ENCODE data around the gene MEG3.
"Not testable (repeated sequence)": the region's sequence is repeated elsewhere in the genome, so short reads cannot be mapped to it uniquely, and the experiment has no call there.

MEG3 gene

DNA sequence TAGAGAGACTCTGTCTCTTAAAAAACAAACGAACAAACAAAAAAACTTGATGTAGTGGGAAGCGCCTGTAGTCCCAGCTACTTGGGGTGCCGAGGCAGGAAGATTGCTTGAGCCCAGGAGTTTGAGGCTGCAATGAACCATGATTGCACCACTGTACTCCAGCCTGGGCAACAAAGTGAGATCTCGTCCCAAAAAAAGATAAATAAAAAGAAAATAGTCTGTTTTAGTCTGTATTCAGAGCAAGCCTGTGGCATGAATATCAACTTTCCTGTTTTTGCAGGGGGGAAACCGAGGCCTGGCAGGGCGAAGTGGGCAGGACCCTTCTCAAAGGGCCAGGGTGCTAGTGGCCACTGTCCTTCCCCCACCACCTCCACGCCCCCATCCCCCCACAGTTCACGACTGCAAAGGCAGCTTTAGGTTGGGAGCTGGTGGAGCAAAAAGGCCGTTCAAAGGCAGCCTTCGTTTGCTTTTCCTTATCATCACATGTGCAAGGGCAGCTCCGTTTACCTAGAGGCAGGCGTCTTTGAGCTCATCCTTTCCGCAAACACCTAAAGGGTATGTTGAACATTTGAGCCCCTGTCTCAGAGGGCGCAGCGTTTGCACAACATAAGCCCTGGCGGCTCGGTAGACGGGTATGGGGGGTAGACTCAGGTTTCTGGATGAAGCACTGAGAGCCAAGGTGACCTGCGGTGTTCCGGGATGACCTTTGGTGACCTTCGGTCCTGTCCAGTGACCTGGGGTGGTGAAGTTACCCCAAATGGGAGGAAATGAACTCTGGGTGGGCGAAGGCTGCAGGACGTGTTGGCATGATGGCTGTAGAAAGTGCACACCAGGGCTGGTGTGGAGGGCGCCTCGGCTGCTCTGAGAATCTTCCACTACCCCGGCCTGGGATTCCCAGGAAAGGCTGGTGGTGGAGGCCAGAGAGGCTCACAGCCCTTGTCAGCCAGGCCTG lies 8.7 kb upstream of the MEG3 start:
- no peak for DNase-seq

DNA sequence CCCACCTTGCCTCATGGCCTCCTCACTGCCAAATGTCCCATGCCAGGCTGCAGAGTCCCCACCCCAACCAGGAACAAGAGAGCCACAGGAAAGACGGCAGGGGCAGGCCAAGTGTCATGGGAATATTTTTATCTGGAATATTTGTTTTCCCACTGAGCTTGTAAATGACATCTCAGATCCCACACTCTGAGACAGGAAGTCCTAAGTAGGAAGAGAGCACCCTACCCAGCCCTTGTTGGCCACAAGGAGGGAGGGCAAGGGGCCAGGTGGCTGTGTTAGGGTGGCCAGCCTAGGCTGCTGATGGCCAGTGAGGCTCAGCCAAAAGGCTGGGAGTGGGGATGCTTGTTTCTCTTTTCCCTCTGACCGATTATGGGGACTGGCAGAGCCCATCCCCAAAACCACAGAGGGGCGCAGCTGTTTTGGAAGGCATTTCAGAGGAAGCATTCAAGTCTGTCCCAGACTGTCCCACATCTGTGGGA lies 7.7 kb upstream of the MEG3 start:
- DNase-seq = no peak

DNA sequence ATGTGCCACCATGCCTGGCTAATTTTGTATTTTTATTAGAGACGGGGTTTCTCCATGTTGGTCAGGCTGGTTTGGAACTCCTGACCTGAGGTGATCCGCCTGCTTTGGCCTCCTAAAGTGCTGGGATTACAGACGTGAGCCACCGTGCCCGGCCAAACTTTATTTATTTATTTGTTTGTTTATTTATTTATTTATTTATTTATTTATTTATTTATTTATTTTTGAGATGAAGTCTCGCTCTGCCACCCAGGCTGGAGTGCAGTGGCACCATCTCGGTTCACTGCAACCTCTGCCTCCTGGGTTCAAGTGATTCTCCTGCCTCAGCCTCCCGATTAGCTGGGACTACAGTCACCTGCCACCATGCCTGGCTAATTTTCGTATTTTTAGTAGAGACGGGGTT lies 7.0 kb upstream of the MEG3 start:
- not testable (repeated sequence) for DNase-seq

DNA sequence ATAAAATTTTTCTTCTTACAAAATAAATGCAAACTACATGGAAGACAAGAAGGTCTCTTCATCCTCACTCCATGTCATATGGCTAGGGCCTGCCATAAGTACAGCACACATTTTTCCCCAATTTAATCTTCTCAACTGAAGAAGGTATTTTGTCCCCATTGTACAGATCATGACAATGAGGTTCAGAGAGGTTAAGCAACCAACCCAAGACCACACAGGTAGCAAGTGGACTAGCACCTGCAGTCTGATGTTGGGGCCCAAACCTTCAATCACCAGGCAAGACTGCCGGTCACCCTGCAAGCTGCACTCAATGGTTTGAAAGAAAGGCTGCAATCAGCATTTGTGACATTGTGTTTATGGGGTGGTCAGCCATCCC lies 6.5 kb upstream of the MEG3 start:
- no peak for DNase-seq

DNA sequence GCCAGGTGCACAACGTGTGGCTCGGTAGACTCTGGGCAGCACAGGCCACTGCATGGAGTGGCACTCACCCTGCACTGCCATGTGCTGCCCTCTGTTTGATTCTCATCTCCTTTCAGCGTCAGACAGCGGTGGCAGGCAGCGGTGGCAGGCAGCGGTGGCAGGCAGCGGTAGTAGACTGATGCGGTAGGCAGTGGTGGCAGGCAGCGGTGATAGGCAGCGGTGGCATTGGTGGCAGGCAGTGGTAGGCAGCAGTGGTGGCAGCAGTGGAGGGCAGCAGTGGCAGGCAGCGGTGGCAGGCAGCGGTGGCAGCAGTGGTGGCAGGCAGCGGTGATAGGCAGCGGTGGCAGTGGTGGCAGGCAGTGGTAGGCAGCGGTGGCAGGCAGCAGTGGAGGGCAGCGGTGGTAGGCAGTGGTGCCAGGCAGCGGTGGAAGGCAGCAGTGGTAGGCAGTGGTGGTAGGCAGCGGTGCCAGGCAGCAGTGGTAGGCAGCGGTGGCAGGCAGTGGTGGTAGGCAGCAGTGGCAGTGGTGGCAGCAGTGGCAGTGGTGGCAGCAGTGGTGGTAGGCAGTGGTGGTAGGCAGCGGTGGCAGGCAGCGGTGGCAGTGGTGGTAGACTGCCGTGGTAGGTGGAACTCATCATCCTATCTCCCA lies 6.0 kb upstream of the MEG3 start:
- no peak for DNase-seq

DNA sequence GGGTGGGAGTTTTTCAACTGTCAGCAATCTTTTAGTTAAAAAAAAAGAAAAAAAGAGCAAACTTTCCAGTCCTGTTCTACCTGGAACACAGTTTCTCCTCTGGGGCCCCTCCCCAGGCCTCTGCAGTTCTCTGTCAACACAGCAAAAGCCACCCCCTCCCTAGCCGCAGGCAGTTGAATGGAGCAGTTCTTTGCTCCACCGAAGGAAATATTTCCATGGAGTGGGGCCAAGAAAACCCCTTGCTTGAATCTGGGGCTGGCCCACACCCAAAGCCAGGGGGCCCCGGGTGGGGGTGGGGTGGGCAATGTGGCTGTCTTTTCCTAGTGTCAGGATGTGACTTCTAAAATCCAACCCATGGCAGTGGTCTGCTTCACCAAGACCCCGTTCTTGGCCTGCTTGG lies 5.0 kb upstream of the MEG3 start:
- no peak for DNase-seq

DNA sequence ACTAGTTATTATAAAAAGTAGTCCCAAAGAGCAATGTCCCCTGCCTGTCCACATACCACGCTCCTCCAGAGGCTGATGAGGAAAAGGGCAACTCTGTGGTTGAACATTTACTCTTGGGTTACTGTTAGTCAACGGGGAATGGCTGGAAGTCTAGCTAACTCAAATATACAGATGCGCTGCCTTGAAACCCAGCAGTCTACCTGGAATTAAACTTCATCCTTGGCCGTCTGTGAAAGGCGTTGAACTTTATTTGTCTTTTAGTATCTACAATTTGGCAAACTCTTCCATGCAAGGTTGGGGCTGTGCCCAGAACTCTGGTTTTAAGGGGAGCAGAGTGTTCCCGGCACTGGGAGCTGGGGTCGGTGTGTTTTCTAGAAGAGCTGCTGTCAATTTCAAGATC lies 3.9 kb upstream of the MEG3 start:
- DNase-seq = no peak

DNA sequence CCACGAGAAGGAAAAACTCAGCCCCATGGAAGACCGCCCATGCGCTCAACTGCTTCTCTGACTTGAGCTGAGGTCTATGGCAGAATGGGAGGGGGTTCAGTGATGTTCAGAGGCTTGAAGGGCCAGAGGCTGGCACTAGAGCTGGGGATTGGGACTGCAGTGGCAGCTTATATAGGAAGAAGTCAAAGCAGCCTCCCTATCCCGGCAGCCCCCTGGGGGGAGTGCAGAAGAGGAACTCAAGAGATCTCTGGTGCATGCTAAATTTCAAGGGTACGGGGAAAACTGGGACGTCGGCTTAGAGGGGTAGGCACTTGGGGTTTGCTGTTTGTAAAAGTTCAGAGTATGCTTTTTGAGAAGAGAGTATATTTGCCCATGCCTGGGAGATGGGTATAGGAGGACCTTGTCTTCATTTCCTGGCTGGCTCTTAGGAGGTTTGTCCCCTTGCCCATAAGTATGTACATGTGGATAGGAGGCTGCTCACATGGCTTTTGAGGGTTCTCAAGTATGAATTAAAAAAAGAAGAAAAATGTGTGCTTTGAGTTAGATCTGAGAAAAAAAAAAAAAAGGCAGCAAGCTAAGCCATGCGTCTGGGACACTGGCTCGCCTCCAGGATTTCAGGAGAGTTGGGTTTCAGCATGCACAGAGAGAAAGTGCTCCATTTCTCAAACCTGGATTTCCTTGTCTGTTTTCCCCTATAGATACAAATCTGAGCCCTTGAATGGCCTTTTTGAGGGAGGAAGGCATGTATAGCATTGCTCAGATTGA lies 3.2 kb upstream of the MEG3 start:
- DNase-seq = no peak

DNA sequence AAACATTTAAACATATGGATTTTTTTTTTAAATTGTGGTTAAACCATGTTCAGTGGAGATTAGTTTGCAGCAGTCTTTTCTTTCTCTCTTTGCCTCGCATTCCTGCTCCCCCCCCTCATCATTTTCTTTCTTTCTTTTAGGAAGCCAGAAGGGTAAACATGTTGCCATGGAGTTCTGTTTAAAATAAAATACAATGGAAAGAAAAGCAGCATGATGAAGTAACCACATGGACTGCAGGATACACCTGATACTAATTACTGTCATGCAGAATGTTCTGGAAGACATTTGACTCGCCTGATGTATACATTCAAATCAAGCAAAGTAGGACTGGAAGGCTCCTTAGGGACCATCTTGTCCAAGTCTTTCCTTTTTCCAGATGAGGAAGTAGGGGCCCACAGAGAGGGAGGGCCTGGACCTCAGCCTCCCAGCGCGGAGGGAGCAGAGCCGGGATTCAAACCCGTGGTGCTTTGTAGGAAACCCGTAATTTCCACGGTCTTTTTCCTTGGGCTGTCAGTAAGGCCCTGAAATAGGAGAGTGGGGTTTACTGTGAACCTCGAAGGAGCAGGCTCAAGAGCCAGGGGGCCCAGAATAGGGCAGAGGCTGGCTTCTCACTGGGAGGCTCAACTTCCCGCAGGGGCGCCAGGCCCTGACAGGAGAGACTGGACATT lies 2.4 kb upstream of the MEG3 start:
- no peak for DNase-seq

DNA sequence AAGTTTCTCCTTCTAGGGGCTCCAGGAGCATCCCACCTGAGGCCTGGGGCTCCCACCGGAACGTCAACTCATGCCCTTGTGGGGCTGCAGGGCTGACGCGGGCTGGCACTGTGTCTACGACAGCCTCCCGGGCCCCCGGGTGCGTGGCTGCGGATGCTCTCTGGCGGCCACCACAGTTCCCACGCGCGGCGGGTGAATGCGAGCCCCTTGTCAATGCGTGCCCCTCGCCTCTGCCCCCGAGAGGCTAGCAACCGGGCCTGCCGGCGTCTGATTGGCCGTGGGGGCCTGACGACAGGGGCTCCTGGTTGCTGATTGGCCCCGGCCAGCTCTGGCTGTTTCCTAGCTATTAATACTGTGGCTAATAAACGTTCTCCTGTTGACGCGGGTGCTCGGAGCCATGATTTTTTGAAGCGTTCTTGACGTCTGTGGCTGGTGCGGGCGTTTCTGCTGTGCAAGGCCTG lies 1.8 kb upstream of the MEG3 start:
- no peak for DNase-seq

DNA sequence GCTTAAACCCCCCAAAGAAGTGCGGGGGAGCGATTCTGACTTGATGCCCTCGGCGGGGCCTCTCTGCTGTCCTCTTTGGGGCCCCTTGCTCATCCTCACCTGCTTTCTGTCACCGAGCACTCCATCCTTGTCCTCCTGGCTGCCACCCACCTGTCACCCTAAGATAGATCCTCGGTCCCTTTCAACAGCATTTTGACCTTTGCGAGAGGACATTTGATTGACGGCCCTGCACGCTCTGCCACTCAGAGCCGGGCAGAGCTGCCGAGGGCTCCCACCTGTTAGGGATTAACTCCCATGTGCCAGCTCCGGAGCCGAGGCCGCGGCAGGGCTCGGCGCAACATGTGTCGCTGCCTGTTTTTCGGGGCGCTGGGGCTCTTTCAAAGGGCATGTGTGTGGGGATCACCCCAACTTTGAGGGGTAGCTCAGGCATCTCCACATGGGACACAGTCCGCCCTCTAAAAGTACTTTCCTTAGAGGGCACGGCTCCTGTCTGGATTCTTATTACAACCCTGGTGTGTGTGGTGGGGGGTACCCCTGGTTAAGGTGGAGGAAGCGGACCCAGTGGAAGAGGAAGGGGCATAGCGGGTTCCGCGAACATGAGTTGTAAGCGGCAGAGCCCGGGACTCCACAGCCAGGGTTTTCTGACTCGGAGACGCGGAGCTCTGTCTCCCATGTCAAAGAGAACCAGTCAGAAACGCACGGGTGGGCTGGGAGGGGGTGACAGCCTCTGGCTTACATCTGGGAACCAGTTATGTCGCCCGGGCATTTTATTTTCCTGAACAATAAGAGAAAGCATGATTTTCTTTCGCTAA lies 811 bp upstream of the MEG3 start:
- no peak for DNase-seq

DNA sequence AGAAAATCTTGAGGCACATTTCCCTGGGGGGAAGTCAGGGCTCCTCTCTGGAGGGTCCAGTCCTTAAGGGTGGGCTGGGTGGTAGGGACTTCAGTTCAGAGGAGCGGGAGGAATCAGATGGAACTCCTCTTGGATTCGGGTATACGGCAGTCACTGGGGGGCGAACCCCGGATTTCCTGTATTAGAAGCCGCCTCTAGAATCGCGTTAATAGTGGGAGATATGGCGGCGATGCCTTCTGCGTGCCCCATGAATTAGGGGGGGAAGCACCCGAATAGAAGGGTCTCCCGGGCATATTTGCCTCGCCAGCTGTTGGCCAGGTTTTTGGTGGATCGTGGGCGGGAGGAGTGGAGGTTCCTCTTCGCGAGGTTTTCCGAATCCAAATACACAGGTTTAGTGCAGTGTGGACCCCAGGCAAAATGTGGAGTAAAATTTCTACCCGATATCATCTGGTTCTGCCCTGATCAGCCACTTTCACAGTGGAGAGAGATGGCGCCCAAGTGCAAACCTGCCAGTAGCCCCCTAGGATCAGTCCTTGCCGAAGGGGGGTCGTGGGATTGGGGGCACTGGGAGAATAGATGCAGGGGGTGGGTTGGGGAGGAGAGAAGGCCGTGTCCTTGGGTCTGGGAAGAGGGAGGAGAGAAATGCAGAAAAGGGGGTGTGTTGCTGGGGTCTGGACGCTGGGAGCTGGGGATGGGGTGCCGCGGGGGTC lies 628 bp downstream of the MEG3 start:
- DNase-seq = no peak

DNA sequence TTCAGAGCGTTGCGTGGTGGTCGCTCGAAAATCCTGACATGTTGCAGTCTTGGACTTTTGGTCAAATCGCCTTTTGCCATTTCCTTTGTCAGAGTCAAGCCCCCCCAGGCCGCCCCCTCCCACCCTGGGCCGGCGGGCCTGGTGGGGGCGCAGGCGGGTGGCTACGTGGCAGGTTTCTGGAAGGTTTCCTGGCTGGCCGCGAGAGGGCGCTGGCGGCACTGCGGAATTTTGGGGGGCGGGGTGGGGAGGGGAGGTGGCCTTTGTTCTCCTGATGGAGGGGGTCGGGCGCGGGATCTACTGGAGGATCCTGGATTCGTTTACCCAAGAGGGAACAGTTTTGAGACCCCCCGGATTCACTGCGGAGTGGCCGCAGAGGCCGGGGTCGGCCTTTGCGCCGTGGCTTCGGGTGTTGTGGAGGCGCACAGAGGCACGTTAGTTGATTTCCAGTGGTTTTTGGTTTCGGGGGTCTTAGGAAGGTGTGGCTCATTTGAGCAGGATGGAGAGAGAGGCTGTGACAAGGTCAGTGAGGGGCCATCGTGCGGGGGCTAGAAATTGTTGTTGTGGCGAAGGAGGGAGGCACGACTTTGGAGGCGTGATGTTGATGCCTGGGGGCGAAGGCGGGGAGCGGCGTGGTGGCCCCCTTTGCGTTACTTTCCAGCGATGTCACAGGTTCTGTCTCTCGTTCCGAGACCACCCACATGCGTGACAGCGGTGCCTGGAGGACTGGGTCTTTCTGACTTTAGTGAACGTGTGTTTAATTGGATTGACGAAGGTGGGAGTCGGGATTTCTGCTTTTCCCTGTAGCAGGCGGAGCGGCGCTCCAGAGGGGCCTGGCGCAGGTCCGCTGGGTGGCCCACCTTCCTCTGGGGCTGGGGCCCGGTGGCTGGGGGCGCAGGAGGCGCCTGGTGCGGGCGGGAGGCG lies 1.4 kb downstream of the MEG3 start:
- DNase-seq = no peak

DNA sequence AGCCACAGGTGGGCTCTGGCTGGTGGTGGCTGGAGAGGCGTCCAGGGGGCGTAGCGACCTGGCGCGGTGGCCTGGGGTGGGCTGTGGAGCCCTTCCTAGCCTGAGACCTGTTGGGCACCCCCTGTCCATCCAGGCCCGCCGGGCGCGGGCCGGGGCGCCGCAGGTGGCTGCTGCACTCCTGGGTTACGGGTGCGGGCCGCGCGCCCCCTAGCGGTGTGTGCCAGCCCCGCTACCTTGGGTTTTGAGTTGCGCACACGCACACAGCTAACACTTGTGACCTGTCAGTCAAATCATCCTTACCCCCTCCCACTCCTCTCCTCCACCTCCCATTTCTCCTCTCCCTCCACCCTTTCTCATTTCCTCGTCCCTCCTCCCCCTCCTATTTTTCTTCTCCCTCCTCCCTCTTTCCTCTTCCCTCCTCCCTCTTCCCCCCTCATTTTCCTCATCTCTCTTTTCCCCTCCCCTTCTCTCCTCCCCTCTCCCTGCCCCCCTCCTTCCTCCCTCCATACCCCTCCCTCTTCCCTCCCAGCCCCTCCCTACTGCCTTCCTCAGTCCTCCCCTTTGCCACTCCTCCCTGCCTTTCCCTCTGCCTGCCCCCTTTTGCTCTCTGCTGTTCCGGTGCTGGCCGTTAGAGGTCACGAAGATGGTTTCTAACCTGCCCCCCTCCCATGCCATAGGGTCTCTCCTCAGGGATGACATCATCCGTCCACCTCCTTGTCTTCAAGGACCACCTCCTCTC lies 2.3 kb downstream of the MEG3 start:
- no peak for DNase-seq

DNA sequence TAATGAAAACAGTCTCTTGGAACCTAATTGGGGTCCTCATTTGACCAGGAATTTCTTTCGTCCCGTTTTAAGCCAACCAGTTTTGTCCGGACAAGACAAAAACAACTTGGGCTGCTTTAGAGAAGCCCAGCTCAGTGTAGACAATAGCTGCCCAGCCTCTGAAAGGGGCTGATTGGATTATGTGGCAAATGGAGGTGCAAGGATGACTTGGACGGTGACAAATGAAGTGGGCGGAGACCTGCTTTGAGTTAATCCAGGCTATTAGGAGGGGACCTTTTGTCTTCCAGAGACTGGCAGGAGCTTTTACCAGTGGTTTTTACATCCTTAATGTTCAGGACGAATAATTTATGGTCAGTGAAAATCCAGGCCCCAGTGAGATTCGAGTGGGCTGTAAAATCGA lies 4.8 kb downstream of the MEG3 start:
- DNase-seq = no peak

DNA sequence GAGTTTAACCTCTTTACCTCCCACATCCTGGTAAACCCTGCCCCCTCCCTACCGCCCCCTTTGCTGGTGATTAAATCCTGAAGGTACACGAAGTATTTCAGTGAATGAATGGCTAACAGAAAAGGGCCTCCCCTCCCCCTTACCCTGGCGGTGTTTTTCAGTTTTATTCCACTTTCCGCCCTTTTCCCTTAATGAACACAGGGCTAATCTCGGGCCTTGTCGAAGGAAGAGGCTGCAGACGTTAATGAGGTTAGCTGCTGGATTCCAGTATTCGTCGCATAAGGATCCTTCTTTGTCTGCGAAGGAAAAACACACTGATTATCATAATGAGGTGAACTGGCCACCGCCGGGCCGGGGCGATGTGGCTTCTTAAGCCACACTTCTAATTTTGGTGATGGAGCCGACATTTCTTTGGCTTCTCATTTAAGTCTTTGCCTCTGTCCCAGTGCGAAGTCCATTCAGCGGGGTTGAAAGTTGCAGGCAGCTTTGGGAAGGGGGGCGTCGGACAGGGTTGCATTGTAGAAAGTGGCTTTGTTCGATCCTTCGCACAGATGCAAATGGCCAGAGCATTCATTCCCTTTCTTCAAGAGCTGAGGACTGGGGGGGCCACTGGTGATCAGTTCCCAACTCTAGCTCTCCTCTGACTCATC lies 6.5 kb downstream of the MEG3 start:
- no peak for DNase-seq

DNA sequence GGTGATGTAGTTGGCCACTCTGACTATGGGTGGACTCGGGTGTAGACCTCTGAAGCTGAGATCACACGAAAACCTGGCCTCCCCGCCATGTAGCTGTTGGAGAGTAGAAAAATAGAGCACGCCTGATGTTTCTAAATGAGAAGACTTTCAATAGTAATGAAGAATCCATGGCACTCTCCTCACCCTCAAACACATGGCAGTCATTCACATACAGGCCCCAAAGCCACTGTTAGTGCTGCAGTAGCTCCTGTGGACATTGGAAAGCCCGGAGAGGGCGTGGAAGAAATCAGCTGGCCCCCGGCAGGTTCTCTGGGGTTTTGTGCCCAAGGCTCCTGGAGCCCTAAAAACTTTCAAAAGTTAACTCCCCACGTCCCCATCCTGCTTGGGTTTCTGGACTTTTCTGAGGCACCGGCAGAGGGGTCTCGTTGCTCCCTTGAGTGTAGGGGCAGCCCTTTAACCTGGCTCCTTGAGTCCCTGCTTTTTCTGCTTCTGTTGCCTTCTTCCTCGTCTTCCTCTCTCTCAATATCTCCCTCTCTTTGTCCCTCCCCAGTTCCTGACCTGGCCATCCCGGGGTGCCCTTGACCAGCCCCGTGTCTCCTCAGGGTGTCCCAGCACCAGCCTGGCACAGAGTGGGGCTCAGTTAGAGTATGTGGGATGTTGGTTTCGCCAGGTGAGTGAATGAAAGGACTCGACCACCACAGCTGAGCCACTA lies 8.3 kb downstream of the MEG3 start:
- no peak for DNase-seq

Measured in DMS53 (cell line).